CD14-positive monocyte (primary cell): ENCODE data around the gene CMC2. TPM values are rescaled to one million over a fixed set of nuclear protein-coding genes. Genes with fewer than 3 reads are reported as not detected.

ENCODE experiments used
- DNase-seq, 3 donors: peaks; one replicate each; pipeline ENCODE4 v3.0.0-alpha.2; 2011 to 2022
- H2AFZ ChIP-seq: 2 replicates; pipeline ENCODE4 v1.6.0; 2012; ENCODE audit warnings: mild to moderate bottlenecking, low read depth, low read length, inconsistent platforms; ENCODE audit not compliant: insufficient read depth, poor library complexity, severe bottlenecking
- H3K27ac ChIP-seq, 2 donors: 1 replicate in 1 of 2; 2 replicates in 1 of 2; pipeline ENCODE4 v1.5.1; 2012 to 2013; ENCODE audit warnings: low read length in 2 of 2, control low read depth in 1 of 2, inconsistent platforms in 1 of 2, low read depth in 1 of 2, mild to moderate bottlenecking in 1 of 2
- H3K27me3 ChIP-seq, 2 donors: one replicate each; pipeline versions ENCODE4 v1.6.0 to v1.6.1; 2011 to 2013; ENCODE audit warnings: low read length in 2 of 2; ENCODE audit not compliant: control insufficient read depth in 2 of 2, insufficient read depth in 2 of 2
- H3K36me3 ChIP-seq, 2 donors: replicated peaks in 1 of 2; 1 replicate in 1 of 2; 2 replicates in 1 of 2; pipeline versions ENCODE4 v1.5.1 to v1.6.1; 2012 to 2013; ENCODE audit warnings: low read length in 2 of 2, control low read depth in 1 of 2, inconsistent platforms in 1 of 2, mild to moderate bottlenecking in 1 of 2; ENCODE audit not compliant: insufficient read depth in 2 of 2, control insufficient read depth in 1 of 2
- H3K4me1 ChIP-seq, 2 donors: 1 replicate in 1 of 2; 2 replicates in 1 of 2; pipeline versions ENCODE4 v1.5.1 to v1.6.1; 2012 to 2013; ENCODE audit warnings: low read length in 2 of 2, control low read depth in 1 of 2, inconsistent platforms in 1 of 2, mild to moderate bottlenecking in 1 of 2, moderate library complexity in 1 of 2; ENCODE audit not compliant: insufficient read depth in 2 of 2, control insufficient read depth in 1 of 2
- H3K4me2 ChIP-seq: replicated peaks from 2 replicates; pipeline ENCODE3; 2012; ENCODE audit warnings: low read length, moderate library complexity, mild to moderate bottlenecking; ENCODE audit not compliant: poor library complexity, severe bottlenecking; ENCODE audit errors: extremely low read depth
- H3K4me3 ChIP-seq, 3 experiments: fragments of 200-600 bp in 1 of 3; sonication (generic) in 1 of 3; replicated peaks in 1 of 3; 1 replicate in 2 of 3; 2 replicates in 1 of 3; pipeline ENCODE4 v1.5.1; 2011 to 2013; ENCODE audit warnings: low read length in 3 of 3, mild to moderate bottlenecking in 3 of 3, control low read depth in 2 of 3, low read depth in 2 of 3, inconsistent platforms in 1 of 3, moderate library complexity in 1 of 3
- H3K79me2 ChIP-seq: 2 replicates; pipeline ENCODE4 v1.6.0; 2012; ENCODE audit warnings: mild to moderate bottlenecking, control low read depth, inconsistent platforms, low read length, moderate library complexity; ENCODE audit not compliant: insufficient read depth
- H3K9ac ChIP-seq: 2 replicates; pipeline ENCODE4 v1.6.0; 2017; ENCODE audit warnings: low read length, mild to moderate bottlenecking; ENCODE audit not compliant: insufficient read depth, poor library complexity, severe bottlenecking
- H3K9me3 ChIP-seq, 2 donors: replicated peaks in 1 of 2; 1 replicate in 1 of 2; 2 replicates in 1 of 2; pipeline versions ENCODE4 v1.5.1 to v1.6.1; 2012 to 2013; ENCODE audit warnings: low read length in 2 of 2, control low read depth in 1 of 2; ENCODE audit not compliant: control insufficient read depth in 1 of 2, insufficient read depth in 1 of 2
- H4K20me1 ChIP-seq: 2 replicates; pipeline ENCODE4 v1.6.0; 2012; ENCODE audit warnings: mild to moderate bottlenecking, low read length, control low read depth, moderate library complexity; ENCODE audit not compliant: insufficient read depth
- H3K27ac Mint-ChIP-seq, 7 donors: one replicate each; pipeline ENCODE4 v1.8.0; 2020; ENCODE audit warnings: mild to moderate bottlenecking in 7 of 7, mixed read lengths in 7 of 7, moderate library complexity in 6 of 7, inconsistent platforms in 2 of 7
- H3K27me3 Mint-ChIP-seq, 3 donors: one replicate each; pipeline ENCODE4 v1.8.0; 2021 to 2022; ENCODE audit warnings: low read depth in 3 of 3, mild to moderate bottlenecking in 3 of 3, mixed read lengths in 3 of 3, moderate library complexity in 3 of 3, inconsistent platforms in 1 of 3
- H3K36me3 Mint-ChIP-seq, 2 donors: one replicate each; pipeline ENCODE4 v1.8.0; 2020; ENCODE audit warnings: mixed read lengths in 2 of 2, inconsistent platforms in 1 of 2, mild to moderate bottlenecking in 1 of 2
- H3K4me1 Mint-ChIP-seq: one replicate; pipeline ENCODE4 v1.8.0; 2020; ENCODE audit warnings: mild to moderate bottlenecking, mixed read lengths
- H3K4me3 Mint-ChIP-seq, 2 donors: one replicate each; pipeline ENCODE4 v1.8.0; 2020; ENCODE audit warnings: mild to moderate bottlenecking in 2 of 2, mixed read lengths in 2 of 2, moderate library complexity in 1 of 2
- H3K9me3 Mint-ChIP-seq, 7 donors: one replicate each; pipeline ENCODE4 v1.8.0; 2020 to 2022; ENCODE audit warnings: mixed read lengths in 7 of 7, mild to moderate bottlenecking in 6 of 7, moderate library complexity in 6 of 7, inconsistent platforms in 2 of 7
- CTCF ChIP-seq: fragments of 200-600 bp; IDR thresholded peaks from one replicate; pipeline ENCODE4 v1.8.0; 2022; ENCODE audit warnings: antibody characterized with exemption, mild to moderate bottlenecking
- WGBS: methylation state at CpG from one replicate; pipeline ENCODE4 v1.1.5; 2013; ENCODE audit warnings: missing lambda C conversion rate; ENCODE audit not compliant: insufficient coverage; 5-methylcytosine and 5-hydroxymethylcytosine counted together
- intact Hi-C, 2 donors: fragments of 100-400 bp; cut with micrococcal nuclease; formaldehyde crosslinking; loops; one replicate each; pipeline versions ENCODE4 v1.15.0 to v1.15.1; 2023
- polyA plus RNA-seq, 3 donors: library from polyadenylated mRNA; depleted of rRNA in 1 of 3; unstranded in 2 of 3; stranded (reverse) in 1 of 3; fragments of 300-500 nt in 2 of 3; fragments of >200 nt in 1 of 3; fragmentation: Illumina TruSeq in 2 of 3; gene quantifications; 1 replicate in 2 of 3; 2 replicates in 1 of 3; pipeline ENCODE4 v1.2.3, GENCODE V29; 2012 to 2021

The CMC2 gene
- polyA plus RNA-seq, 3 donors = 55.3 to 79.5 (median 70.7) TPM

DNA sequence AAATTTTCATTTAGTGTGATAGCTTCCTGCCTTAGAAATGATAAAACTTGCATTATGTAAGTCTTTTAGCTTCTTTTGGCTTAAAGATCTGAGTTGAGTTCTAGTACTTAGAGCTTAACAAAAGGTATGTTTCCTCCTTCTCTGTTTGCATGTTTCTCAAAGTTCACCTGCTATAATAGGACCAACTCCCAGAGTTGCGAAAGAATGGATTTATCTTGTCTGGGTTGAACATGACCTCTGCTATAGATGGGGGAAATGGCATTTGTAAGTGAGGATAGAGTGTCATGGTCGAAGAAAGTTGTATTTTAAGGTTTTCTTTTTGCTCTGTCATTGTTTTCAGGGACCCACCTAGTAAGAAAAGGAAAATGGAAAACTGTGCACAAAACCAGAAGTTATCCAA lies 36.1 kb upstream of the CMC2 start:
- intact Hi-C loops = no loop called here
- Mint-ChIP-seq H3K27me3 (peaks cover 0 to 2% (median 0%) of the 10 kb centered on the region in 3 donors), H3K9me3 (peaks cover 0 to 6% (median 4%) of the 10 kb centered on the region in 7 donors), H3K27ac (no peak overlapping the region), H3K36me3 (peaks cover 55 to 62% of the 10 kb centered on the region in 2 donors), H3K4me1 (peaks cover 7% of the 10 kb centered on the region), H3K4me3 (no peak overlapping the region)
- H2AFZ ChIP-seq = no peak overlapping the region
- H3K79me2 ChIP-seq = peaks cover 9% of the 10 kb centered on the region
- WGBS = 100% methylated on average over 2 of the region's 2 CpGs
- peaks cover 42 to 68% of the 10 kb centered on the region in 2 donors for H3K36me3 ChIP-seq
- H4K20me1 ChIP-seq = peaks cover 16% of the 10 kb centered on the region
- H3K27ac ChIP-seq = no peak overlapping the region
- no peak for TF ChIP-seq CTCF
- H3K9ac ChIP-seq = no peak overlapping the region
- no peaks in the 10 kb centered on the region for H3K27me3 ChIP-seq
- H3K4me2 ChIP-seq = no peak overlapping the region
- no peak overlapping the region for H3K4me3 ChIP-seq
- no peak for DNase-seq
- H3K4me1 ChIP-seq = no peaks in the 10 kb centered on the region
- peaks cover 2 to 3% of the 10 kb centered on the region in 2 donors for H3K9me3 ChIP-seq

- no peak overlapping the region for H3K4me3 ChIP-seq
- H3K27me3 Mint-ChIP-seq = peaks cover 0 to 2% (median 0%) of the 10 kb centered on the region in 3 donors
- no peak overlapping the region for H3K27ac Mint-ChIP-seq
- H3K79me2 ChIP-seq = peaks cover 20% of the 10 kb centered on the region
- no peaks in the 10 kb centered on the region for H3K9me3 ChIP-seq
- H4K20me1 ChIP-seq = peaks cover 16% of the 10 kb centered on the region
- DNase-seq = no peak
- peaks cover 59 to 64% of the 10 kb centered on the region in 2 donors for H3K36me3 Mint-ChIP-seq
- H3K27ac ChIP-seq = no peak overlapping the region
- no peaks in the 10 kb centered on the region for H3K9me3 Mint-ChIP-seq
- H3K4me3 Mint-ChIP-seq = no peak overlapping the region
- intact Hi-C loops = no loop called here
- no peak for TF ChIP-seq CTCF
- H3K4me2 ChIP-seq = no peak overlapping the region
- H3K4me1 ChIP-seq = peaks cover 7 to 8% of the 10 kb centered on the region in 2 donors
- no peak overlapping the region for H2AFZ ChIP-seq
- H3K4me1 Mint-ChIP-seq = peaks cover 18% of the 10 kb centered on the region
- peaks cover 42 to 68% of the 10 kb centered on the region in 2 donors for H3K36me3 ChIP-seq
- no peaks in the 10 kb centered on the region for H3K27me3 ChIP-seq
- 100% methylated on average over 2 of the region's 4 CpGs for WGBS
- H3K9ac ChIP-seq = no peak overlapping the region
Measured at GRCh38 chr16:81041696-81042095, 35.0 kb upstream of the CMC2 start.
